Immature natural killer cell (primary cell): ENCODE results near the gene UBE2V1. TPM values are rescaled to one million over a fixed set of nuclear protein-coding genes. Genes with fewer than 3 reads are reported as not detected.
"Not testable (repeated sequence)": the region's sequence is repeated elsewhere in the genome, so short reads cannot be mapped to it uniquely, and the experiment has no call there.

Experiments used
- DNase-seq, 3 donors: peaks; one replicate each; pipeline ENCODE4 v3.0.0; 2022; ENCODE audit warnings: mixed read lengths in 1 of 3
- H3K27ac Mint-ChIP-seq, 6 donors: one replicate each; pipeline ENCODE4 v1.8.0; 2020; ENCODE audit warnings: mixed read lengths in 6 of 6, mild to moderate bottlenecking in 5 of 6, inconsistent platforms in 4 of 6, moderate library complexity in 3 of 6
- H3K27me3 Mint-ChIP-seq, 3 donors: one replicate each; pipeline ENCODE4 v1.8.0; 2020 to 2021; ENCODE audit warnings: low read depth in 3 of 3, mild to moderate bottlenecking in 3 of 3, mixed read lengths in 3 of 3, moderate library complexity in 3 of 3, inconsistent platforms in 1 of 3
- H3K36me3 Mint-ChIP-seq, 3 donors: one replicate each; pipeline ENCODE4 v1.8.0; 2020; ENCODE audit warnings: mixed read lengths in 3 of 3, inconsistent platforms in 2 of 3, mild to moderate bottlenecking in 2 of 3
- H3K4me1 Mint-ChIP-seq, 2 donors: one replicate each; pipeline ENCODE4 v1.8.0; 2020; ENCODE audit warnings: inconsistent platforms in 2 of 2, mild to moderate bottlenecking in 2 of 2, mixed read lengths in 2 of 2, moderate library complexity in 1 of 2
- H3K4me3 Mint-ChIP-seq, 5 donors: one replicate each; pipeline ENCODE4 v1.8.0; 2020; ENCODE audit warnings: mild to moderate bottlenecking in 5 of 5, mixed read lengths in 5 of 5, inconsistent platforms in 3 of 5, moderate library complexity in 3 of 5
- H3K9me3 Mint-ChIP-seq, 6 donors: one replicate each; pipeline ENCODE4 v1.8.0; 2020; ENCODE audit warnings: mild to moderate bottlenecking in 6 of 6, mixed read lengths in 6 of 6, inconsistent platforms in 4 of 6, moderate library complexity in 3 of 6
- polyA plus RNA-seq, 3 donors: library from polyadenylated mRNA; unstranded; fragments of 300-500 nt; fragmentation: Illumina TruSeq; gene quantifications; one replicate each; pipeline ENCODE4 v1.2.3, GENCODE V29; 2021

The UBE2V1 gene
- polyA plus RNA-seq, 3 donors from 2014 or later = 112 to 189 (median 185) TPM

DNA sequence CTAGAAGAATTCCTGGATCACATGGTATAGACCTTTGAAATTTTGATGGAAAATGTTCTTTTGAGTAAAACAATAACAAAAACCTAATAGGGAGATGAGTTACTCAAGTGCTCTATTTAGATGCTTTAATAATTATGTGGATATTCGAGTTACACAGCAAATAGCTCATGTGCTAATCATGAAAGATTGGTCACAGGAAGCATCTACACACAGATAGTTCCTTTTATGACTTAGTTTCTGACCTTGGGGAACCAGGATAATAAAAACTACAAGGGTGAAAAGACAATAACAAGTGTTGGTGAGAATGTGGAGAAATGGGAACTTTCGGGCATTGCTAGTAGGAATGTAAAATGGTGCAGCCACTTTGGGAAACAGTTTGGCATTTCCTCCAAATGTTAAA, 19.7 kb downstream of the UBE2V1 start:
- Mint-ChIP-seq H3K27ac (peak overlapping the region in 1 of 6 donors; percentile 17), H3K27me3 (peaks cover 0 to 1% (median 0%) of the 10 kb centered on the region in 3 donors), H3K4me3 (no peak overlapping the region), H3K9me3 (no peaks in the 10 kb centered on the region), H3K4me1 (peaks cover 55 to 72% of the 10 kb centered on the region in 2 donors), H3K36me3 (peaks cover 0 to 18% (median 16%) of the 10 kb centered on the region in 3 donors)
- no peak for DNase-seq

DNA sequence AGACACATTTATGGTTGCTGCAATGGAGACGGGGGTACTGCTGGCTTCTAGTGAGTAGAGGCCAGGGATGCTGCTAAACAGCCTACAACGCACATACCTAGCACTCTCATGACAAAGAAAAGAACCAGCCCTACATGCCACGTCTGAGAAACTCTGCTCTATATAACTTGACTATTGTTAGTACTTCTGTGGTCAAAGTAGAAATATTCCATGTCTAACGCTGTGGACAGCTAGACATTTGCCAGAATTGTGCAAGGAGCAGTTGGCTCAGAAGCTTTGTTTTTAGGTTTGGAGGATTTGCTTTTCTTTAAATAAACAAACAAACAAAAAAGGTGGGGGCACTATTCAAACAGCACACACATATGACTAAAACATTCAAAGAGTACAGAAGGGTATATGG, 20.5 kb downstream of the UBE2V1 start:
- H3K36me3 Mint-ChIP-seq = peaks cover 0 to 16% (median 15%) of the 10 kb centered on the region in 3 donors
- H3K27ac Mint-ChIP-seq = peak overlapping the region in 5 of 6 donors; percentile 3 to 81 (median 26)
- no peaks in the 10 kb centered on the region for H3K9me3 Mint-ChIP-seq

DNA sequence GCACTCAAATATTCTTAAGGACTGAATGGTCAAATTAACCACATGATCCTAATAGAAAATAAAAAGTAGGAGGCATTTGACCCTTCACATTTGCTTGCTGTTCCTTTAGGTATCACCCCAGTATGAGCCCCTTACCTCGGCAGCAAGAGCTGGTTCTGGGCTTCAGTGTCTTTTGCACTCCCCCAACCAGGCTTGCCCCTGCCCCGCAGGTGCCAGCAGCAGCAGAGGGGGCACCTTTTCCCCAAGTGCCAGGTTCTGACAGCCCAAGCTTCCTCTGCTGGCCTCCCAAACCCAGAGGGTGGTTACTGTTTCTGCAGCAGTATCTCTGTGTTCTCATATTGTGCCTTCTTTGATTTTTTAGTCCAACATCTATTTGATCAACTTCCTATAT, 23.2 kb downstream of the UBE2V1 start:
- Mint-ChIP-seq H3K27ac (peak overlapping the region in 5 of 6 donors; percentile 21 to 80 (median 56)), H3K4me1 (peaks cover 43 to 55% of the 10 kb centered on the region in 2 donors), H3K36me3 (peaks cover 0 to 12% (median 11%) of the 10 kb centered on the region in 3 donors), H3K4me3 (no peak overlapping the region), H3K27me3 (peaks cover 0 to 4% (median 0%) of the 10 kb centered on the region in 3 donors), H3K9me3 (no peaks in the 10 kb centered on the region)
- DNase-seq = no peak

More for the DNA sequence above, 20.5 kb downstream of the UBE2V1 start:
- H3K4me1 Mint-ChIP-seq = peaks cover 47 to 64% of the 10 kb centered on the region in 2 donors
- H3K4me3 Mint-ChIP-seq = no peak overlapping the region
- no peak for DNase-seq
- no peaks in the 10 kb centered on the region for H3K27me3 Mint-ChIP-seq

DNA sequence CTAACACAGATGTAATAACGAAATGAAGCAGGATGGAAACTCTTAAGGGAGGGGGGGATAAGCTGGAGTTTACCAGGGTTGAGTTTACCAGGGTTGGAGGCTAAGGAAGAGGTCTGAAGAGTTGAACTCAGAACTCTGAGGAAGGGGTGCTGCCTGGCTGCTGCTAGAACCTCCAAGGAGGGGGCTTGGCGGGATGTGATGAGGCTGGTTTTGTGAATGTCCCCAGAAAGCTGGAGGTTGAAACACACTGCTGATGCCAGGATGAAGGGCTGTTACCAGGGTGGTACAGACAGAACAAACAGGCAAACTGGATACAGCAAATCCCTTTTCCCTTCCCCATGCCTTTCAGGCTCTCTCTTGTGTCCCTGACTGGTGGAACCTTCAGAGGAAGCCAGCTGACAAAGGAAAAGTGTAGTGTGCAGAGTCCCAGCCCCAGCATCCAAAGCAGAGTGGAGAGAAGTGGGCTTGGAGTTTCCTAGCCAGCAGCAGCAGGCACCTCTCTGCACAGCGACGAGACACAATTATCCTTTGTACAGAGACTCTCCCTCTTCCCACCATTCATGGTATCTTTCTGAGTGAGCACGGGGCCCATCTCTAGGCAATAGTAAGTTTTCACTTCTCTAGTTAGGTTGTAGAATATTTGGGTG, 23.7 kb downstream of the UBE2V1 start:
- peaks cover 0 to 11% (median 7%) of the 10 kb centered on the region in 3 donors for H3K36me3 Mint-ChIP-seq
- H3K4me1 Mint-ChIP-seq = peaks cover 46 to 59% of the 10 kb centered on the region in 2 donors
- peaks cover 0 to 4% (median 0%) of the 10 kb centered on the region in 3 donors for H3K27me3 Mint-ChIP-seq
- no peak for DNase-seq
- no peaks in the 10 kb centered on the region for H3K9me3 Mint-ChIP-seq
- no peak overlapping the region for H3K4me3 Mint-ChIP-seq
- H3K27ac Mint-ChIP-seq = peak overlapping the region; percentile 3 to 80 (median 46)

DNA sequence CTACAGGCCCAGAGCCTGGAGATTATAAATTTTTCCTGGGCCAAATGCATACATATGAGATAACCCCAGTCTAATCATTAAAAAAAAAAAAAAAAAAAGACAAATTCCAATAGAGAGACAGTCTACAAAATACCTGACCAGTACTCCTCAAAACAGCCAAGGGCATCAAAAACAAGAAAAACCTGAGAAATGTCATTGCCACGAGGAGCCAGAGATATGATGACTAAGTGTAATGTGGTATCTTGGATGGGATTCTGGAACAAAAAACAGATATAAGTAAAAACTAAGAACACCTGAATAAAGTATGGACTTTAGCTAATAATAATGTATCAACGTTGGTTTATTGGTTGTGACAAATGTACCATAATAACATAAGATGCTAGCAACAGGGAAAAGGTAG, 24.9 kb downstream of the UBE2V1 start:
- Mint-ChIP-seq H3K9me3 (no peaks in the 10 kb centered on the region), H3K27me3 (peaks cover 0 to 4% (median 0%) of the 10 kb centered on the region in 3 donors), H3K4me3 (no peak overlapping the region), H3K27ac (peak overlapping the region in 4 of 6 donors; percentile 4 to 49 (median 36)), H3K4me1 (peaks cover 44 to 63% of the 10 kb centered on the region in 2 donors), H3K36me3 (peaks cover 0 to 9% (median 8%) of the 10 kb centered on the region in 3 donors)
- no peak for DNase-seq

DNA sequence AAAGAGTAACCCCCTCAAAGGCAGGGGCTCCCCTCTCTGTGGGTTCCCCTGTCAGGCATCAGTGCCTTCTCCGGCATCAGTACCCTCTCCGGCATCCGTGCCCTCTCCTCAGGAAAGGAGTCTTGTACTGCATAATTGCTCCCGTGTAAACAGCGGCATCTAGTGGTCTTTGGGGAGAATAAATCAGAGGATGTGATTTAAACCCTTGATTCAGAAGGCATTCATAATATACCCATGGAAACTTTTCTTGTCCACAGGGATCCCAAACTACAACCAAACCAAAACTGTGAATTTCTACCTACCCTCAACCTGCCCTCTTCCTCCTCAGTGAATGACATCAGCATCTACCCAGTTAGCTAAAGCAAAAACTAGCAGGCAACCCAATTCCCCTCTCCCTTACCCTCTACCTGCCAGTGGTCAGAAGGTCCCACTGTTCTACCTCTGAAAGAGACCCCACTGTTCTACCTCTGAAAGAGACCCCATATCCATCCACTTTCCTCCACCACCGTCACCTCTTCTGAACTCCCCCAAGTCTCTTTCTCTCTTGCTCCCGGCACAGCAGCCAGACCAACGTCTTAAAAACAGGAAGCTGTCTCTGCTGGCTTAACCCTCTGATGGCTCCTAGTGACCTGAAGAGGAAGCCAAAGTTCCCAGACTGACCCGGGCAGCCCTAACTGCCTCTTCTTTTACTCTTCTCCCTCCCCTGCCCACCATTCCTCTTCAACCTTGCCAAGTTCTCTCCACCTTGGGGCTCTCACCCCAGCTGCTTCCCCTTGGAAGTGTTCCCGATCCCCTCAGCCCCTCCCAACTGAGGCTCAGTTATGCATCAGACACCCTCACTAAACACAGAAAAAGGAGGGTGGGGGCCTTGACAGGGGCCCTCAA, 27.2 kb downstream of the UBE2V1 start:
- DNase-seq = peak; percentile 47 to 53 (median 48)
- peak overlapping the region; percentile 41 to 85 (median 79) for H3K27ac Mint-ChIP-seq

DNA sequence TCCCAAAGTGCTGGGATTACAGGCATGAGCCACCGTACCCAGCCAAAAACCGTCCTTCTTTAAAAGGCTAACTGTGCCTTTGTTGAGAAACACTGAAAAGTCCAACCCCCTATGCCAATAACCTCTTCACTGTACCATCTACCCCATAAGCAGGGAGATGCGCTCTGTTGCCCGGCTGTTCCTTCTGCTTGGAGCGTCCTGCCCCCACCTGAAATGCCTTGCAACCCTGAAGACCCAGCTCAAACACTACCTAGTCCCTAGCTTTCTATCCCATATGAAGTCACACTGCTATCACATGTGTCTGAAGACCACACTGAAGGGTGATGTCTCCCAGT, 27.8 kb downstream of the UBE2V1 start:
- no peak for DNase-seq
- peak overlapping the region in 5 of 6 donors; percentile 68 to 85 (median 80) for H3K27ac Mint-ChIP-seq
- H3K4me3 Mint-ChIP-seq = peak overlapping the region in 4 of 5 donors; percentile 73 to 91 (median 80)
- H3K9me3 Mint-ChIP-seq = no peaks in the 10 kb centered on the region
- peaks cover 6 to 13% (median 7%) of the 10 kb centered on the region in 3 donors for H3K36me3 Mint-ChIP-seq
- peaks cover 0 to 4% (median 0%) of the 10 kb centered on the region in 3 donors for H3K27me3 Mint-ChIP-seq
- peaks cover 33 to 45% of the 10 kb centered on the region in 2 donors for H3K4me1 Mint-ChIP-seq

More for the DNA sequence above, 27.2 kb downstream of the UBE2V1 start:
- H3K36me3 Mint-ChIP-seq = peaks cover 6 to 18% (median 7%) of the 10 kb centered on the region in 3 donors
- H3K27me3 Mint-ChIP-seq = peaks cover 0 to 4% (median 0%) of the 10 kb centered on the region in 3 donors
- peaks cover 39 to 52% of the 10 kb centered on the region in 2 donors for H3K4me1 Mint-ChIP-seq
- H3K9me3 Mint-ChIP-seq = no peaks in the 10 kb centered on the region
- peak overlapping the region; percentile 73 to 91 (median 82) for H3K4me3 Mint-ChIP-seq

DNA sequence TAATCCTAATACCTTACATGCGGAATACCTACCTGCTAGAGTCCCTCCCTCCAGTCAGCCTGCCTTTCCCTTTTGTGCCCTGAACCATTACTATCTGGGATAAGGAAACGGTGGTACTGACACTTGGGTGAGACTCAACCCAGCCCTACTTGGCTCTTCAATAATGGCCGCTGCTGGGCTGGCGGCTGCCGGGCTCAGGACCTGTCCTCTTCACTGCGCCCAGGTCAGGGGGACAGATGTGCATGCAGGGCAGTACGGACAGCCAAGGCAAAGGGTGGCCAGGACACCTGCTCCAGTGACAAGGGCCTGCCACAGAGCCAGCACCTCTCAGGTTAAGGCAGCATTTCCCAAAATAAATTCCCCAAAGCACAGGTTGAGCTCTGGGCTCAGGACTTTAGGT, 29.9 kb downstream of the UBE2V1 start:
- Mint-ChIP-seq H3K9me3 (no peaks in the 10 kb centered on the region), H3K27ac (no peak overlapping the region)

DNA sequence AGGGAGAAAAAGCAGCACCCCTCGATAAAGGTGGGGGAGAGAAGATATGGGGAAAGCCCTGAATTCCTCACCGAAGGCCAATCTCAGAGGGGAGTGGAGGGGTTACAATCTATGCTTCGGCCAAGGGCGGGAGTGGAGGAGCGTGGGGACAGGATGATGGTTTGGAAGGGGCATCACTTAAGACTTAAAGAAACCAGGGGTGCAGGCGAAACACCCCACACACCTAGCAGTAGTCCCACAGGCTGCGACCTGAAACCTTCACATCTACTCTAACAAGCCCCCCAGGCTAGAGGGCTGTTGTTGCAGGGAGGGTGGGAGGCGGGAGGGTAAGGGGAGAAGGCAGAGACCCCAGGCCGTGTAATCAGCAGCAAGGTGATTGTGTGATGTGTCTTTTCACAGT, 30.9 kb downstream of the UBE2V1 start:
- H3K9me3 Mint-ChIP-seq, H3K27me3 Mint-ChIP-seq, DNase-seq, H3K4me3 Mint-ChIP-seq: not testable (repeated sequence)
- peaks cover 22 to 29% of the 10 kb centered on the region in 2 donors for H3K4me1 Mint-ChIP-seq
- H3K27ac Mint-ChIP-seq = peak overlapping the region in 3 of 6 donors; percentile 46 to 71 (median 53)
- H3K36me3 Mint-ChIP-seq = peaks cover 6 to 13% (median 7%) of the 10 kb centered on the region in 3 donors

More for the DNA sequence above, 29.9 kb downstream of the UBE2V1 start:
- peaks cover 22 to 29% of the 10 kb centered on the region in 2 donors for H3K4me1 Mint-ChIP-seq
- DNase-seq = no peak
- no peak overlapping the region for H3K4me3 Mint-ChIP-seq
- peaks cover 6 to 13% (median 7%) of the 10 kb centered on the region in 3 donors for H3K36me3 Mint-ChIP-seq
- H3K27me3 Mint-ChIP-seq = peaks cover 0 to 4% (median 0%) of the 10 kb centered on the region in 3 donors

DNA sequence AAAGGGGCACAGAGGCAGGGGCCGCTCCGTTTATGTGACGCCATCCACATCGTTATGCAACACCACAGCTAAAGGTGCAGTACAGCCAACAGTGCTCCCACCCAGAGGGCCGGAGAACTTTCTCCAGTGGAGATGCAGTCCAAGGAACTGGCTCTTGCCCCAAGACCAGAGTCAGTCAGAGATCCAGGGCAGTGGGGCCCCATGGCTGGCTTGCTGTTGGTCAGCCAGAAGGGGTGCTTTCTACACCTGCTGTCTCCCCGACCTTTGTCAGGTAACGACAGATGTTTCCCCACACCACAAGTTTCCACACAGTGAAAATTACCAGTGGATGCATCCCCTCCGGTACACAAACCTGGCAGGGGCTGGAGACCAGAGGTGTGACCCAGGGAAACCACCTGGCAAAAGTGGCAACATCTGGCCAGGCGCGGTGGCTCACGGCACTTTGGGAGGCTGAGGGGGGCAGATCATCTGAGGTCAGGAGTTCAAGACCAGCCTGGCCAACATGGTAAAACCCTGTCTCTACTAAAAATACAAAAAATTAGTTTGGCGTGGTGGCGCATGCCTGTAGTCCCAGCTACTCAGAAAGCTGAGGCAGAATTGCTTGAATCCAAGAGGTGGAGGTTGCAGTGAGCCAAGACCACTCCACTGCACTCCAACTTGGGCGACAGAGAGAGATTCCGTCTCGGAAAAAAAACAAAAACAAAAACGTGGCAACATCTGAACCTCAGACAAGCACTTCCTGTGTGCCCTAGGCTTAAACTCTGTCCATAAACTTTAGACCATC, 34.9 kb downstream of the UBE2V1 start:
- peaks cover 5 to 7% of the 10 kb centered on the region in 2 donors for H3K4me1 Mint-ChIP-seq
- peaks cover 0 to 2% (median 0%) of the 10 kb centered on the region in 3 donors for H3K27me3 Mint-ChIP-seq
- H3K4me3 Mint-ChIP-seq = no peak overlapping the region
- peaks cover 4 to 10% (median 6%) of the 10 kb centered on the region in 3 donors for H3K36me3 Mint-ChIP-seq
- DNase-seq = no peak
- H3K9me3 Mint-ChIP-seq = no peaks in the 10 kb centered on the region
- H3K27ac Mint-ChIP-seq = peak overlapping the region in 1 of 6 donors; percentile 71

DNA sequence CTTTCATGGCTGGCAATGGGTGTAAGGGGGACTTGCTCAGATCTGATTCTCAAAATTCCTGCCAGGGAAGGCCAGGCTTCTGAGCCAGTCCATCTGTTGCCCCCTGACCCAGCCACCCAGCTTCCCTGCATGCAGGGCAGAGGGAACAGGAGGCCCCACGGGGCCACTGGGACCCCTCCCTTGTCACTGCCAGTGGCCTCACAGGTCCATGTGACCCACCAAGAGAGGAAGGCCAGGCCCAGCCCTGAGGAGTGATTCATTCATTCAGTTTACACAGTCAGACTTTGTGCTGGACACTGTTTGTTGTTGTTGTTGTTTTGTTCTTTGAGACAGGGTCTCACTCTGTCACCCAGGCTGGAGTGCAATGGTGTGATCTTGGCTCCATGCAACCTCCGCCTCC, 39.5 kb downstream of the UBE2V1 start:
- Mint-ChIP-seq H3K4me3 (no peak overlapping the region), H3K9me3 (no peaks in the 10 kb centered on the region), H3K36me3 (no peaks in the 10 kb centered on the region), H3K27ac (no peak overlapping the region), H3K4me1 (peaks cover 9 to 12% of the 10 kb centered on the region in 2 donors), H3K27me3 (peaks cover 0 to 6% (median 2%) of the 10 kb centered on the region in 3 donors)
- DNase-seq = no peak

DNA sequence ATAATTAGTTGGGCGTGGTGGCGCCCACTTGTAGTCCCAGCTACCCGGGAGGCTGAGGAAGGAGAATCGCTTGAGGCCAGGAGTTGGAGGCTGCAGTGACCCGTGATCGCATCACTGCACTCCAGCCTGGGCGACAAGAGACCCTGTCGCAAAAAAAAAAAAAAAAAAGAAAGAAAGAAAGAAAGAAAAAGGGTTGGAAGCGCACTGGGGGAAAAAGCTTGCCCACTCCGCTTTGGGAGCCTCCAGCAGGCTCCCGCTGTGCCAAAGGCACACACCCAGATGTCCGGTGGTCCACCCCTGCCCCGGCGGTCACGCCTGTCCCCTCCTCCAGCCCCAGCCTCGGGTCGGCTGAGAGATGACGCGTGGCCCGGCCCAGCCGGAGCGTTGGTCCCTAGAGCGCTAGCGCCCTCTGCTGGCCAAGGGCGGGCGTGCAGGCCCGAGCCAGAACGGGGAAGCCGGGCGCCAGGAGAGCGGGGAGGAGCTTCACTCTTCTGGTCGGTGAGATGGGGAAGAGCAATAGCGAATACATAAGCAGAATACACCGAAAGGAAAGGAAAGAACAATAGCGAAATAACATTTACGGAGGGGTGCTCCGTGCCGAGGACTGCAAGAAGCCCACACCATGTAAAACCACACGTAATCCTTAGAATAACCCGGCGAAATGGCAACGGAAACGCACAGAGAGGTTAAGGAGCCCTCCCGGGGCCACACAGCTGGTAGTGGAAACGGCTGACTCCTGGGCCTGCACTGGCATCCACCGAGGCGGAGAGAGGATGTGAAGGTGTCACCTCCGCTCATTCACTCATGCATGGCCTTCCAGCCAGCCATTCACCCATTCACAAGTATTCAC, 41.7 kb downstream of the UBE2V1 start:
- H3K4me1 Mint-ChIP-seq = peaks cover 4 to 6% of the 10 kb centered on the region in 2 donors
- no peaks in the 10 kb centered on the region for H3K9me3 Mint-ChIP-seq
- H3K27ac Mint-ChIP-seq = peak overlapping the region in 1 of 6 donors; percentile 71
- peak; percentile 85 to 87 (median 85) for DNase-seq
- H3K27me3 Mint-ChIP-seq = peaks cover 0 to 9% (median 2%) of the 10 kb centered on the region in 3 donors
- no peaks in the 10 kb centered on the region for H3K36me3 Mint-ChIP-seq
- H3K4me3 Mint-ChIP-seq = peak overlapping the region; percentile 35 to 72 (median 71)
